HG03378 (cell line): ENCODE measurements around the gene ANKRD26.

Source experiments
- ATAC-seq: cut with Tn5 transposase; IDR thresholded peaks from one replicate; pipeline ENCODE4 v1.9.1; 2021; ENCODE audit warnings: mild to moderate bottlenecking, moderate library complexity; ENCODE audit not compliant: unreplicated experiment

ANKRD26 gene

DNA sequence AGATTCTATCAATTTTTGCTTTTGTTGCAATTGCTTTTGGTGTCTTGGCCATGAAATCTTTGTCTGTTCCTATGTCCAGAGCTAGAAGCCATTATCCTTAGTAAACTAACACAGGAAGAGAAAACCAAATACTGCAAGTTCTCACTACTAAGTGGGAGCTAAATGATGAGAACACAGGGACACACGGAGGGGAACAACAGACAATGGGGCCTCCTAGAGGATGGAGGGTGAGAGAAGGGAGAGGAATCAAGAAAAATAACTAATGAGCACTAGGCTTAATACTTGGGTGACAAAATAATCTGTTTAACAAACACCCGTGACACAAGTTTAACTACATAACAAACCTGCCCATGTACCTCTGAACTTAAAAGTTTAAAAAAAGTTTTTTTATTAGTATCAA lies 78.2 kb downstream of the ANKRD26 start:
- ATAC-seq = no peak

DNA sequence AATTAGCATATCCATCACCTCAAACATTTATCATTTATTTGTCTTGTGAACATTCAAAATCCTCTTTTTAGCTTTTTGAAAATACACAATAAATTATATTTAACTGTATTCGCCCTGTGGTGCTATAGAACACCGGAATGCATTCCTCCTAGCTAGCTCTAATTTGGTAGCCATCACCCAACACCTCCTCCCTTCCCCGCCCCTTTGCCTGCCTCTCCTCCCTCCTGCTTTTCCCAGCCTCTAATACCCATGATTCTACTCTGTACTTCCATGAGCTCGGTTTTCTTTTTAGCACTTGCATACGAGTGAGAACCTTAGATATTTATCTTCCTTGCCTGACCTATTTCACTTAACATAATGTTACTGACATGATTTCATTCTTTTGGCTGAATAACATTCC lies 80.1 kb downstream of the ANKRD26 start:
- no peak for ATAC-seq

DNA sequence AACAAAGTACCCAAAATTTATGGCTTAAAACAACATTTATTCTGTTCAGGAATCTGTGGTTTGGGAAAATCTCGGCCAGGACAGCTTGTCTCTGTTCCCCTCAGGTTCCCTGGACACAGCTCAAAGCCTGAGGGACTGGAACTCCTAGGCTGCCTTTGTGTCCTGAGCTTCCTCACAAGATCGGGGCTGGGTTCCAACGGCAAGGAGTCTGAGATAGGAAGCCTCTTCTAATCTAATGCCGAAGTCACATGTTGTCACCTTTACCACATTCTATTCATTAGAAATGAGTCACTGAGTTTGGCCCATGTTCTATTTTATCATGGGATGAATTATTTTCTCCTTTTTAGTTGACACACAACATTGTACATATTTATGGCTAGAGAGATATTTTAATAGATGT lies 80.5 kb downstream of the ANKRD26 start:
- no peak for ATAC-seq

DNA sequence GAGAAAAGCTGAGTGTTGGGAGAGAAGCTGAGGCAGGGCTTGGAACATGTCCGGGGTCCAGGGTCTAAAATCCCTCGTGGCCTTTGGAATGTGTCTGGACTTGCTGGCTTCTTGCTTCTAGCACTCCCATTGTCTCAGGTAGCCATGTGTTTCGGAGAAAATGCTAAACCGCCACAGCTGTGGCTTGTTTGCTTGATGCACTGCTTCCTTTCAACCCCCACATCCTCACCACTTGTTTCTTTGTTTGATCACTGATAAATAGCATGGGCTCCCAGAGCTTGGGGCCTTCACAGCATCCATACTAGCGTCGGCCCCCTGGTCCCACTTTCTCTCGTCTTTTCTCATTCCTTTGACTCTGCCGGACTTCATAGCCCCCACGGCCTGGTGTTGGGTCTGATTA lies 102.7 kb downstream of the ANKRD26 start:
- ATAC-seq = no peak

DNA sequence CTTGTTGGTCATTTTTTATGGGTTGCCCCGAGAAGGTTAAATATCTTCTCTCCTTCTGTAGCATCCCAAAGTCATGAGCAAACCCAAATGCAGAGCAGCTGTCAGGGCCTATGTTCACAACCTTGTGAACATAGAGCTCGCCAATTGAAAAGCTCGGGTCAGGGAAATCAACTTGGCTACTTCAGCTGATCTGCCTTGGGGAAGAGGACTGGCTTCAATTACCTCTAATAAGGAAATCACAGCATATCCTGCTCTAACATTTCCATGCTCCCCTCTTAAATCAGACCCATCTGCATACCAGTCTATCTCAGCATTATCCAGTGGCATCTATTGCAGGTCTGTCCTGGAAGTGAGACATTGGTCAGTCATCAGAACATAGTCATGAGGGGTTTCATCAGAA lies 105.6 kb downstream of the ANKRD26 start:
- ATAC-seq = no peak

DNA sequence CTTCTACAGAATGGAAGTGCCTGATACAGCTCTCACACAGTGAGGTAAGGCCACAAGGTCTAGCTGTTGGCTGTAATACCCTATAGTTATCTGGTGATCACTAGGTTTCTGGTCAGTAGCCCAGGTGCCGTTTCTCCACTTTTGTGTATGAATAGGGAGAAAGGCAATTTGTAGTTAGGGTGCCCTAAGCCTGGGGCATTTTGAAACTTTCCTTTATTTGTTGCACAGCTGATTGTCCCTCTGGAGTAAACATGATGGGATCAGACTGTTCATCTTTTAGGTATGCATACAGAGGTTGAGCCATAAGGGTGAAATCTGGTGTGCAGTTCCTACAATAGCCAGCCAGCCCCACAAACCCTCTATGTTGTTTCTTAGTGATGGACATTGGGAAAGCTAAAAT lies 112.4 kb downstream of the ANKRD26 start:
- ATAC-seq = no peak

DNA sequence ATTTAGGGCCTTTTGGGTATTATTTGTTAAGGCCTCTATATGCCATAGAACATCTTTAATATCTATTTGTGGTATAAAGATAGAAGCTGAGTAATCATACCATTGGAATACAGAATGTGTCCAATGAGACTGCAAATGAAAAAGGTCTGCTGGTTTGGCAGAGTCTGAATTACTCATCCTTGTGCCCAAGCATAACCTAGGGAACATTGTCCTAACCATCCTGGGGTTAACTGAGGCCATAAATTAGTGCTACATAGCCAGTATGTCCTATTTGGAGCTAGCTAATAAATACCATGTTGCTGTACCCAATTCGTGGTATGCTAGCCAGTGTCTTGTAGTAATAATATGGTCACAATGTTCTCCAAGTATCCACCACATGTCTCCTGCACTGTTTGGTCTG lies 117.1 kb downstream of the ANKRD26 start:
- no peak for ATAC-seq

DNA sequence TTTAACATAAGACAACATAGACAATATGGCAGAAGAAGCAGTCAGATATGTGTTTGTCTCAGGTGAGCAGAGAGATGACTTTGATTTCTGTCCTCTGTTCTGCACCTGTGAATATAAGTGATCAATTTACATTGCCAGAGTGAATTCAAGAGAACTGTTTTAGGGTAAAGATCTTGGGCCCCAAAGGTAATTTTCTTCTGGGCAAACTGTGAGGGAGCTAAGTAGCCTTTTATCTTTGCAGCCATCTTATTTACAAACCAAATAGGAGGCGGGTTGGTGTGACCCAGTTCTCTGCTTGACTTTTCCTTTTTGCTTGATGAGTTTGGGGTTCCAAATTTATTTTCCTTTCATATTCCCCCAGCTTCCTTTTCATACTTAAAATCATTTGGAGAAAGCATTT lies 118.2 kb downstream of the ANKRD26 start:
- ATAC-seq = no peak

DNA sequence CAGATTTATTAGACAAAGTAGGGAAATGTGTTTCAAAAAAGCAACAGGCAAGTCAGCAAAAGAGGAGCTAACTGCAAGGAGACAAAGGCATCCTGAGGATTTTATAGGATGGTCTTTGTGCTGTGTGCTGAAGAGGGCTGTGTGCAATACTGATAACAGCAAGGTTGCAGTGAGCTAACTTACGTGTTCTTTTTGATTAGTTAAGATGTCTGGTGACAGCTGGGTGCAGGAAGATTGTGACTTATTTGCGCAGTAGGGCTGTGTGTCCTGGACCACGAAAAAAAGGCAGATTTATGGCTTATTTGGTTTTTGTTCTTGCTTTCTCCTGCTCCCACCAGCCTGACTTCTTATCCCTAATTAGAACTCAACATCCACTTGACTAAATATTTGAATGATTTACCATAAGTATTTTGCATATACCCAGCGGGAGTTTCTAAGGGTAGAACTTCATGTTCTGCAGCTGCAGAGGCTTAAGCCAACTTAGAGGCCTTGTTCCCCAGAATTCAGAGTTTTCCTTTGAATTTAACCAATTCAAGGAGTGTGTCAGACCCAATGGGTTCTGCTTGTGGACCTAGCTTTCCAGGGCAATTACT lies 119.0 kb downstream of the ANKRD26 start:
- no peak for ATAC-seq

DNA sequence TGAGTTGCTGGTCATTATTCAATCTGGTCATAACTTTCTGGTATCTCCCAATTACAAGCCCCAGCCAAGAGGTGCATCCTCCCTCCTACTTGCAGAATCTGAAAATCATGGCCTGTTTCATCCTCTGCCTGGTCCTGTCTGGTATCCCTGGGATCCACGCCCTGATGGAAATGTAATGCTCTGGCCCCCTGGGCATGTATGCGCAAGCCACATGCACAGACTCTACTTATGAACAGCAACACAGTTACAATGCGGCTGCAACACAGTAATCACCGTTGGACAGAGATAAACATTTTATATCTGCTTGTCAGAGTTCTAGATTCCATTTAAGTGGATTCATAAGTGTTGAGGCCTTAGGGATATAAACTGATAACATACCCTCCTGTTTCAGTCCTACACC lies 121.8 kb downstream of the ANKRD26 start:
- ATAC-seq = no peak

DNA sequence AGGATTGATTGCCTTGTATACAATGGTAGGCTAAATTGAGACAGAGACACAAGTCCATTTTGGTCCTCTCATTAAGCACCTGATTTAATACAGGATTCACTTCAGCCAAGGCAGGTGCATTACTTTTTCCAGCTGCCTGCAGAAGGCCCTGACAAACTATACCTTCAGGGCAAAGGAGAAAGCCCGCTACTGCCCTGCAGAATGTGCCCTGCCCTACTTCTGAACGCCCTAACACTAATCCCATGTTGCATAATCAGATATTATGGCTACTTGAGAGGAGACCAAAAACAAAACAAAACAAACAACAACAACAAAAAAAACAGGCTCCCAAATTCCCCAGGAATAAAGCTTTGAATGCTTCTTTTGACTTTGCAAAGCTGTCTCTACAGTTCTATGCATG lies 122.7 kb downstream of the ANKRD26 start:
- ATAC-seq = no peak

DNA sequence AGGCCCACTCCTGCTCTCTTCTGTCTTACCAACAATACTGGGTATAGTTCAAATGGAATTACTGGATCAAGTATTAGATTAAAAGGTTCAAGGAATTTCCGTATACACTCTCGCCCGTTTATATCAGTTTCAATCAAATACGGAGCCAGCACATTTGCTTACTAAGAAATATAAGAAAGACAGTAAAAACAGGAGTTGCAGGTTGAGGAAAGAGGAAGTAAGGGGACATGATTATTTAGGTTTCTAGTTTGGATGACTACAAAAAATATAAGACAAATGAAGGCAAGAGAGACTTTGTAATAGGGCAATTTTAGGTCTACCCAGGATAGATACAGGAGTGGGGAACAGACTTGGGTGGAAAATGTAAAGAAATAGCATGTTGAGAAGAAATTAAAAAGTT lies 129.6 kb downstream of the ANKRD26 start:
- no peak for ATAC-seq

DNA sequence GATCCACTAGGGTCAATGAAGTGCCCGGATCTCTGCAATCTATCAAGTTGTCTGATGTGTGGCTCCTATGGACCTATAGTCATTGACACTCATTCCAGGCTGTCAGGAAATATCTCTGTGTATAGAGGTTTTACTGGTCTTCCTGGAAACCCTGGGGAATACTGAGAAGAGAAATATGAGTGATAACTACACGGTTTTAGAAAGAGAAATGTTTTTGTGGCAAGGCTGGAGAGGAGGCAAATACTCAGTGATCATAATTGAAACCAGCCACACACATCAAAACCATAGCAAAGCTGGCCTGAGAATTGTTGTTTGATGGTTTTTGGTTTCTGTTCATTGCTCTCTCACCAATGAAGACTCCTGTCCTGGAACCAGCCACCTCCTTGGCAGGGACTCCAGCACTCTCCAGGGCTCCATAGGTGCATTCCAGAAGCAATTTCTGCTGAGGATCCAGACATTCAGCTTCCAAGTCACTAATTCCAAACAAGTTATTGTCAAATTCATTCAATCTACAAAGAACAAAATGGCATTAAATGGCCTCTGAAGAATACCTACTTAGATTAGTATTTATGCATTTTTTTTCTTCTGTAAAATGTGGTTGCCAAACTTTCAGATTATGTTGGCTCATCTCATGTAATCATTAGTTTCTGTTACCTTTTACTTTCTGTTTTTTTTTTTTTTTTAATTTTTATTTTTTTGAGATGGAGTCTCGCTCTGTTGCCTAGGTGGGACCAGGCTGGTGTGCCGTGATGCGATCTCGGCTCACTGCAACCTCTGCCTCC lies 131.0 kb downstream of the ANKRD26 start:
- peak; percentile 88 for ATAC-seq

DNA sequence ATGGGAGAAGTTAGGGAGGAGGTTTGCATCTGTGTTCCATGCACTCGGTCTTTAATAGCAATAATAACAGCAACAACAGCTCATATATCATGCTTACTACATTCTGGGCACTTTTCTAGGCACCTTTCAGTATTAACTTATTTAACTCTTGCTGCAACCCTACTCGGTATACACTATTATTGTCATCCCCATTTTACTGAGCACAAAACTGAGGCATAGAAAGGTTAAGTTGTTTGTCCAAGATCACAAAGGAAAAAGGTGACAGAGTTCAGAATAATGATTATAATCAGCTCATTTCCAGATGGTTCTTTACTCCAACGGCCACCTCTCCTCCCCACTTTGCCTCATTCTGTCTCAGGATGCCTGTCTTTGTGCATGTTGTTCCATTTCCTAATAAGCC lies 137.5 kb downstream of the ANKRD26 start:
- ATAC-seq = no peak

DNA sequence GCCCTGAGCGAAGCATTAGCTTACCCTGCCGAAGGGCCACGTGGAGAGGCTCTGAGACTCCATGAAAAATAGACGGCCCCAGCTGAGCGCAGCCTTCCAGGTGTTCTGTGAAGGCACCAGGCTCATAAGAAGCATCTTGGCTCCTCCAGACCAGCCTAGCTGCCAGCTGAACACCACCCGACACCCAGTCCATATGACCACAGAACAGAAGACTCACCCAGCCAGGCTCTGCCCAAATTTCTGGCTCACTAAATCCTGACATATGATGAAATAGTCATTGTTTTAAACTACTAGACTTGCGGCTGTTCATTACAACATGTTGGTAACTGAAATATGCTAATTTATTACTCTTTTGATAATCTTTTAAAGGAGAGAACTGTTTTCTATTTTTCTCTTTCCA lies 140.0 kb downstream of the ANKRD26 start:
- ATAC-seq = no peak

DNA sequence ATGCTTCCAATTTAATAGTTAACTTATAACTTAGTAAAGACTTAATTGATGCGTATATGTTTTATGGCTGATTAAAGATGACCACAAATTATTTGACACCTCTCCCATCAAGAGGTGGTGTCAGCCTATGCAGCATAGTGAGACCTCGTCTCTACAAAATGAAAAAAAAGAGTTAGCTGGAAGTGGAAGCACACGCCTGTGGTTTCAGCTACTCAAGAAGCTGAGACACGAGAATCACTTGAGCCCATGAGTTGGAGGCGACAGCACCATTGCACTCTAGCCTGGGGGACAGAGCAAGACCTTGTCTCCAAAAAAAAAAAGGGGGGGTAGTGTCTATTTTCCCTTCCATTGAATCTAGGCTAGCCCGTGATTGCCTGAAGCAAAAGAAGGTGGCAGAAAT lies 140.5 kb downstream of the ANKRD26 start:
- no peak for ATAC-seq
